RWPE1 (cell line): ENCODE results near the gene DBP.

Experiments
- CTCF ChIA-PET: fragments of 350-600 bp; sonication (Branson Sonifier 250); formaldehyde crosslinking; extraction: SDS; loops from one replicate; lab custom pipeline; 2021; lab: Yijun Ruan, JAX
- POLR2A ChIA-PET: fragments of 400-600 bp; formaldehyde crosslinking; extraction: SDS; loops from one replicate; lab custom pipeline; 2020; ENCODE audit warnings: antibody characterized with exemption; ENCODE audit not compliant: low non-redundant PET; lab: Yijun Ruan, JAX
- DNase-seq: peaks from one replicate; pipeline ENCODE4 v3.0.0; 2012; ENCODE audit warnings: low spot score
- H3K27ac ChIP-seq: fragments of 450-650 bp; 2 replicates; pipeline ENCODE4 v1.5.1; 2017
- TF ChIP-seq, protein P1 (sequence below): fragments of 450-650 bp; conservative IDR thresholded peaks from 2 replicates; pipeline ENCODE4 v1.5.1; 2017; ENCODE audit warnings: low read depth, mild to moderate bottlenecking

Gene DBP

GRCh38 chr19:48591021-48591420, 46.2 kb downstream of the DBP start:
- ChIA-PET POLR2A (no interaction called here), CTCF (no interaction called here)
- DNase-seq, result no peak
- H3K27ac ChIP-seq, result peak overlapping the region; percentile 74
- TF ChIP-seq, protein P1, sequence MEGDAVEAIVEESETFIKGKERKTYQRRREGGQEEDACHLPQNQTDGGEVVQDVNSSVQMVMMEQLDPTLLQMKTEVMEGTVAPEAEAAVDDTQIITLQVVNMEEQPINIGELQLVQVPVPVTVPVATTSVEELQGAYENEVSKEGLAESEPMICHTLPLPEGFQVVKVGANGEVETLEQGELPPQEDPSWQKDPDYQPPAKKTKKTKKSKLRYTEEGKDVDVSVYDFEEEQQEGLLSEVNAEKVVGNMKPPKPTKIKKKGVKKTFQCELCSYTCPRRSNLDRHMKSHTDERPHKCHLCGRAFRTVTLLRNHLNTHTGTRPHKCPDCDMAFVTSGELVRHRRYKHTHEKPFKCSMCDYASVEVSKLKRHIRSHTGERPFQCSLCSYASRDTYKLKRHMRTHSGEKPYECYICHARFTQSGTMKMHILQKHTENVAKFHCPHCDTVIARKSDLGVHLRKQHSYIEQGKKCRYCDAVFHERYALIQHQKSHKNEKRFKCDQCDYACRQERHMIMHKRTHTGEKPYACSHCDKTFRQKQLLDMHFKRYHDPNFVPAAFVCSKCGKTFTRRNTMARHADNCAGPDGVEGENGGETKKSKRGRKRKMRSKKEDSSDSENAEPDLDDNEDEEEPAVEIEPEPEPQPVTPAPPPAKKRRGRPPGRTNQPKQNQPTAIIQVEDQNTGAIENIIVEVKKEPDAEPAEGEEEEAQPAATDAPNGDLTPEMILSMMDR, result no peak

DNA sequence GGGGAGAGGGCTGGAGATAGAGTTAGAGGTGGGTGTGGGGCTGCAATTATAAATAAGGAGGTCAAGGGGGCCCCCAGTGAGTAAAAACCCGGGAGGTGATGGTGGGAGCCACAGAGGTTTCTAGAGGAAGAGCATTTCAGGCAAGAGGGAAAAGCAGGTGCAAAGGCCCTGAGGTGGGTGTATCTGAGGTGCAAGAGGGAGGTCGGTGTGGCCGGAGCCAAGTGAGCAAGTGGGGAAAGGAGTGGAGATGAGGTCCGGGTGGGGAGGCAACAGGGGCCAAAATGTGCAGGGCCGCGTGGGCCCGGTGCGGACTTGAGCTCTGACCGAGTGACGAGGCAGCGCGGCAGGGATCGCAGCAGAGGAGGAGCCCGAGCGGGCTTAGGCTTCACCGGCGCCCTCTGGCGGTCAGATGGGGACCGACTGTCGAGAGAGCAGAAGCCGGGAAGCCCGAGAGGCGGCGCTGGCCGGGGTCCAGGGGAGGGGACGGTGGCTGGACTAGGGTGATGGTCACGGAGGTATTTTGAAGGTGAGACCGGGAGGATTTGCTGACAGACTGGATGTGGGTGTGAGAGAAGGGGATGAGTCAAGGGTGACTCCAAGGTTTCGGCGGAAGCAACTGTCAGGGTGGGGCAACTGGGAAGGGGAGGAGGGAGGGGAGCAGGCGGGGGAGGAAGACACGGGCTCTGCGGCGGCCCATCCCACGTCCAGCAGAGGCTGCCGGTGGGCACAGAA, 48.3 kb downstream of the DBP start:
- DNase-seq, result peak; percentile 93
- TF ChIP-seq, protein P1, result peak; percentile 93
- CTCF ChIA-PET, result interaction anchor here (0.6 to 1.8 kb wide), 15 partner anchors 18 to 269 kb away, joined by 3 to 7 read pairs (median 4); no protein-coding TSS in a partner anchor
- POLR2A ChIA-PET, result interaction anchor here (0.6 kb wide), 1 partner anchor 30 kb away, joined by 3 read pairs; the partner anchor contains the start of genes RPL18 and SPHK2
- peak overlapping the region; percentile 74 for H3K27ac ChIP-seq

GRCh38 chr19:48587387-48587786, 49.8 kb downstream of the DBP start:
- CTCF ChIA-PET, result no interaction called here
- no peak for DNase-seq
- H3K27ac ChIP-seq, result no peak overlapping the region
- TF ChIP-seq, protein P1, result no peak
- POLR2A ChIA-PET, result no interaction called here

DNA sequence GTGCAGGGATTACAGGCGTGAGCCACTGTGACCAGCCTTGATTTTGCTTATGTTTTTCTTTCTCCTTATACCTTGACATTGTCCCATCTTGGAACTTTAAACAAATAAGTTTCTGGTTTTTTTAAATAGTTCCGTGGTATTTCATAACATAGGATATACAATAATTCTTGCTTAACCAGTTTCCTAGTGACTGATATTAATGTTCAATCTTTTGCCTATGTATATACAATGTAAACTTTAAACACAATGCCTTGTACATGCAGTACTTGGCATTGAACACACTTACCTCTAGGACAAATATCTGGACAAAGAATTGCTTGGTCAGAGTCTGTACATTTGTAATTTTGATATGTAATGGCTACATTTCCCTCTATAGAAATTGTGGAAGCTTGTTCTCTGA, 55.0 kb downstream of the DBP start:
- TF ChIP-seq, protein P1, result no peak
- DNase-seq, result no peak
- CTCF ChIA-PET, result interaction anchor here (1.1 to 1.7 kb wide), 2 partner anchors 51 to 93 kb away, joined by 3 to 5 read pairs; no protein-coding TSS in a partner anchor
- H3K27ac ChIP-seq, result no peak overlapping the region
- POLR2A ChIA-PET, result no interaction called here
